GM12892 (cell line): ENCODE measurements around the gene ARID1B.

ENCODE experiments used
- POLR2A ChIP-seq: IDR thresholded peaks from 2 replicates; pipeline ENCODE4 v1.6.1; 2011; ENCODE audit warnings: low read depth, low read length, control low read depth
- POLR2AphosphoS5 ChIP-seq: IDR thresholded peaks from 2 replicates; pipeline ENCODE4 v1.6.1; 2011; ENCODE audit warnings: low read depth, low read length, control low read depth
- TAF1 ChIP-seq: IDR thresholded peaks from 2 replicates; pipeline ENCODE4 v1.6.1; 2011; ENCODE audit warnings: low read depth, mild to moderate bottlenecking, control low read depth, low read length, borderline replicate concordance

GRCh38 chr6:156864557-156864956 is 87.4 kb downstream of the ARID1B start:
- TF ChIP-seq TAF1 (no peak), POLR2AphosphoS5 (no peak), POLR2A (no peak)
